Nephron (organoid): ENCODE measurements around the gene SEPSECS.

ENCODE experiments used
- H3K27ac Mint-ChIP-seq, 3 experiments: 2 replicates each; pipeline ENCODE4 v1.8.0; 2020; ENCODE audit warnings: mixed read lengths in 3 of 3, mild to moderate bottlenecking in 2 of 3, moderate library complexity in 1 of 3
- H3K27me3 Mint-ChIP-seq: 2 replicates; pipeline ENCODE4 v1.8.0; 2021; ENCODE audit warnings: low read depth, mild to moderate bottlenecking, moderate library complexity, mixed read lengths
- H3K36me3 Mint-ChIP-seq: 2 replicates; pipeline ENCODE4 v1.8.0; 2020; ENCODE audit warnings: low read depth, mixed read lengths
- H3K4me1 Mint-ChIP-seq: 2 replicates; pipeline ENCODE4 v1.8.0; 2020; ENCODE audit warnings: mixed read lengths
- H3K4me3 Mint-ChIP-seq, 3 experiments: 2 replicates each; pipeline ENCODE4 v1.8.0; 2020; ENCODE audit warnings: mild to moderate bottlenecking in 3 of 3, mixed read lengths in 3 of 3, moderate library complexity in 2 of 3
- H3K9me3 Mint-ChIP-seq: 2 replicates; pipeline ENCODE4 v1.8.0; 2020; ENCODE audit warnings: mixed read lengths
- TF ChIP-seq, protein P1 (sequence below), 3 experiments: fragments of 200-600 bp; sonication (generic); IDR thresholded peaks; one replicate each; pipeline ENCODE4 v1.5.0; 2021; ENCODE audit warnings: antibody characterized with exemption in 3 of 3; ENCODE audit not compliant: unreplicated experiment in 3 of 3

The SEPSECS gene

DNA sequence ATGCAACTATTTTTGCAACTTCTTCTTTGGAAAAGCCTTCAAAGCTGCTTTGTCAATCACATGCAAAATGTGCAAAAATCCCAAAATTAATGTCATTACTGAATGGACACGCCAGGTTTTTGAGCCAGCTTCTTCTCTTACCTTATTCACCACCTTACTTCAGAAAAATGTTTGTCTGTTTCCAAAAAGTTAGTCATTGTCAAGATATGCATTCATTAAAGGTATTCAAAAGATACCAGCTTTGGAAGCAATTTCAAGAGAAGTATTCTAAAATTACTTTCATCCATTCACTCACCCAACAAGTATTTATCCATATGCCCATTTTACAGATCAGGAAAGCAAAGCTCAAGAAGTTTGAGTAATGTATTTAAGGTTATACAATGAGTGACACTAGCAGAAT, 2.3 kb upstream of the SEPSECS start:
- H3K27ac Mint-ChIP-seq = no peak overlapping the region
- peak overlapping the region; percentile 7 to 45 (median 42) for H3K4me3 Mint-ChIP-seq
- no peaks in the 10 kb centered on the region for H3K27me3 Mint-ChIP-seq
- H3K4me1 Mint-ChIP-seq = peaks cover 33% of the 10 kb centered on the region
- TF ChIP-seq, protein P1, sequence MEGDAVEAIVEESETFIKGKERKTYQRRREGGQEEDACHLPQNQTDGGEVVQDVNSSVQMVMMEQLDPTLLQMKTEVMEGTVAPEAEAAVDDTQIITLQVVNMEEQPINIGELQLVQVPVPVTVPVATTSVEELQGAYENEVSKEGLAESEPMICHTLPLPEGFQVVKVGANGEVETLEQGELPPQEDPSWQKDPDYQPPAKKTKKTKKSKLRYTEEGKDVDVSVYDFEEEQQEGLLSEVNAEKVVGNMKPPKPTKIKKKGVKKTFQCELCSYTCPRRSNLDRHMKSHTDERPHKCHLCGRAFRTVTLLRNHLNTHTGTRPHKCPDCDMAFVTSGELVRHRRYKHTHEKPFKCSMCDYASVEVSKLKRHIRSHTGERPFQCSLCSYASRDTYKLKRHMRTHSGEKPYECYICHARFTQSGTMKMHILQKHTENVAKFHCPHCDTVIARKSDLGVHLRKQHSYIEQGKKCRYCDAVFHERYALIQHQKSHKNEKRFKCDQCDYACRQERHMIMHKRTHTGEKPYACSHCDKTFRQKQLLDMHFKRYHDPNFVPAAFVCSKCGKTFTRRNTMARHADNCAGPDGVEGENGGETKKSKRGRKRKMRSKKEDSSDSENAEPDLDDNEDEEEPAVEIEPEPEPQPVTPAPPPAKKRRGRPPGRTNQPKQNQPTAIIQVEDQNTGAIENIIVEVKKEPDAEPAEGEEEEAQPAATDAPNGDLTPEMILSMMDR (IDR thresholded peaks at IDR 0.05; ENCODE audit: unreplicated experiment in 3 of 3) = no peak
- H3K36me3 Mint-ChIP-seq = peaks cover 12% of the 10 kb centered on the region
- H3K9me3 Mint-ChIP-seq = peaks cover 4% of the 10 kb centered on the region

DNA sequence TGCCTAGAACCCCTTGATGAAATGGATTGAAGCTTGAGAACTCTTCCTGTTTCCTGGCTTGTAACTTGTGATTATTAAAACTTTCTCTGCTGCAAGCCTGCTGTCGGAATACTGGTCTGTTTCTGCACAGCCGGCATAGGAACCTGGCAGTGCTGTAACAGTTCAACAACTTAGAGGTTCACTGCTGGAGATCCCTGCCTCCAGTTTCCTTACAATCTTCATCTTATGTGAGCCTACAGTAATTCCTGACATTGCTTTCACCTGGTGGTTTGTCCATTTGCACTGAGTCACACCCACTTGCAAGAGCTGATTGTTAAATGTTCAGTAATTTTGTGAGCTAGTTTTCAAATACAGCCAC, 1.3 kb upstream of the SEPSECS start:
- peaks cover 33% of the 10 kb centered on the region for H3K4me1 Mint-ChIP-seq
- peaks cover 7% of the 10 kb centered on the region for H3K36me3 Mint-ChIP-seq
- peak overlapping the region; percentile 98 to 100 (median 99) for H3K27ac Mint-ChIP-seq
- H3K9me3 Mint-ChIP-seq = peaks cover 4% of the 10 kb centered on the region
- peak overlapping the region; percentile 90 to 97 (median 96) for H3K4me3 Mint-ChIP-seq
- TF ChIP-seq, protein P1 (IDR thresholded peaks at IDR 0.05; ENCODE audit: unreplicated experiment in 3 of 3) = no peak
- H3K27me3 Mint-ChIP-seq = no peaks in the 10 kb centered on the region

DNA sequence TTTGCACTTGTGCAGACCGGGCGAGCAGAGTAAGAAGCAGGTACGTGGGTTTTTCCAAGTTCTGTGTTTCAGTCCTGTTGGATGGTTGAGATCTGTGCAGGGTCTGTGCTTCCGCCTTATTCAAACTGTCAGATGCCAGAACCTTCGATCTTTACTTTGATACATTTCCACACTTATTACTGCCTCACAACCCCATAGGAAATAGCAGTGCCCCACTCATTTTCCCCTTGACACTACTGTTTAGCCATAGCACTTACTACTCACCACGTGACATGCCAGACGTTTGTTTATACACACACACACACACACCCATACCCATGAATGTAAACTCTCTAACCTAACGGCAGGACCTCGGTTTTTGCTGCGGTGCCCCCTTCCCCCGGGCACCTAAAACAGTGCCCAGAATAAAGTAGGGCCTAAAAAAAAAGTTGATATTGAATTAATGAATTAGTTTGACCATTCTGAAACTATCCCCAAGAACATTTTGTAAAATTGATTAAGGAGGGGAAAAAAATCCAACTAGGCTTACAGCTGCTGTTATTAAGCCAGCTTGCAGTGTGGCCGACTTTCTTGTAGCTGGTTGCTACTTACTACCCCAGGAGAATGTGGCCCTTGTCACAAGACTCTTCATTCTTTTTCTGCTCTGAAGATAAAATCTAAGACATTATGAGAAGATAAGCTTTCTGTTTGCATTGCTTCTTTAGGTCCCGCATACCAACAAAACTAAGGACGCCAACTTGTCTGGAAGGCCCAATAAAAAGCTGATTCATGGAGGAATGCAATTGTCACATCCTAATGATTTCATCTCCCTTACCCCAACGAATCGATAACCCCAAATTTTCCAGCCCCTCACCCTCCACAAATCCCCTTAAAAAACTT, 704 bp upstream of the SEPSECS start:
- Mint-ChIP-seq H3K27ac (peak overlapping the region; percentile 98 to 100 (median 99)), H3K4me3 (peak overlapping the region; percentile 90 to 97 (median 96)), H3K27me3 (no peaks in the 10 kb centered on the region), H3K9me3 (no peaks in the 10 kb centered on the region), H3K4me1 (peaks cover 33% of the 10 kb centered on the region), H3K36me3 (peaks cover 1% of the 10 kb centered on the region)
- TF ChIP-seq, protein P1 (IDR thresholded peaks at IDR 0.05; ENCODE audit: unreplicated experiment in 3 of 3) = no peak

DNA sequence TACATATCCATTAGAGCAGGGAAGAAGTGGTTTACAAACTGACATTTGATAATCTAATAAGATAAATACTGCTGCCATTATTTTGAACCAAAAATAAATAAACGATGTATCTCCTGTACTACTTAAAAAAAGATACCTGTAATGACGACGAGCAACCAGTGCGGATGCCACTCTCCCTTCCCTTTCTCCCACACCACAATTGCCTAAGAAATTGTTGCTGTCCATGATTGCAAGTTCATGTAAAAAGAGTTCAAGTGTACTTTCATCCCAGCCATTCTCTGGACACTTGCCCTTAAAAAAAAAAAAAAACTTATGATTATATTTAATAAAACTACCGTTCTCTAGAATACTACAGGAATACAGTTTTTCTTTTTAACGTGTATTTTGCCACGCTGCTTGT, 1.4 kb downstream of the SEPSECS start:
- H3K27me3 Mint-ChIP-seq = no peaks in the 10 kb centered on the region
- H3K4me3 Mint-ChIP-seq = peak overlapping the region; percentile 90 to 97 (median 96)
- peaks cover 4% of the 10 kb centered on the region for H3K36me3 Mint-ChIP-seq
- TF ChIP-seq, protein P1 (IDR thresholded peaks at IDR 0.05; ENCODE audit: unreplicated experiment in 3 of 3) = no peak
- H3K4me1 Mint-ChIP-seq = peaks cover 33% of the 10 kb centered on the region
- no peaks in the 10 kb centered on the region for H3K9me3 Mint-ChIP-seq
- H3K27ac Mint-ChIP-seq = peak overlapping the region; percentile 98 to 100 (median 99)

DNA sequence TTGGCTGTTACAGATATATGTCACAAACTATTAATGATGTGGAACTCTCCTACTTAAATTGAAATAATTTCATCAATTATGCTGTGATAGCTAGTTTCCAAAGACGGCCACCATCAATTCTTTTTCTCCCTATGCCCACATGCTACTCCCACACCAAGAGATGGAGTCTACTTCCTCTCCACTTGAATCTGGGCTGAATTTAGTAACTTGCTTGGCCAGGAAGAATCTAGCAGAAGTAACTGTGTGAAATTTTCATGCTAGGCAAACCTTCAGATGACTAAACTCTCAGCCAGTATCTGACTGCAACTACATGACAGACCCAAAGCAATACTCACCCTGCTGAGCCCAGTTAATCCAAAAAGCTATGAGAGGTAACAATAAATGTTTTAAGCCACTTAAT, 3.2 kb downstream of the SEPSECS start:
- H3K4me1 Mint-ChIP-seq = peaks cover 26% of the 10 kb centered on the region
- peak overlapping the region in 1 of 3 experiments; percentile 23 for H3K27ac Mint-ChIP-seq
- peak overlapping the region in 2 of 3 experiments; percentile 16 to 68 for H3K4me3 Mint-ChIP-seq
- H3K9me3 Mint-ChIP-seq = no peaks in the 10 kb centered on the region
- no peaks in the 10 kb centered on the region for H3K27me3 Mint-ChIP-seq
- TF ChIP-seq, protein P1 (IDR thresholded peaks at IDR 0.05; ENCODE audit: unreplicated experiment in 3 of 3) = no peak
- peaks cover 4% of the 10 kb centered on the region for H3K36me3 Mint-ChIP-seq

DNA sequence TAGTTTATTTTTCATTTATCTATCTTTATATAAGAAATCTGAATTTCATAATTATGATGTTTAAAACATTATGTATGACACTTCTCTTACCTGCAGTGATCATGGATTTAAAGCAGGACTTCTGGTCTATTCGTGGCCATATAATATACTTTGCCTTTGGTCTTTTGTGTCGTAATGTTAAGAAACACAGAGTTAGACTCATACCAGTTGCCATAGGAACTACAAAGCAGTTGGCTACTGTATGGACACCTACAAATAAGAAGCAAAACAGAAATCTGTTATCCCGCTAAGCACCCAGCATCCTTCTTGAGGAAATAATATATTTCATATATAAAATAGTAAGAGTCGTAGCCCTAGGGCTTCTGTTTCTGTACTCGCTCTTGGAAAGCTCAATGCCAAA, 4.3 kb downstream of the SEPSECS start:
- peaks cover 4% of the 10 kb centered on the region for H3K36me3 Mint-ChIP-seq
- H3K4me3 Mint-ChIP-seq = no peak overlapping the region
- H3K9me3 Mint-ChIP-seq = no peaks in the 10 kb centered on the region
- H3K27me3 Mint-ChIP-seq = no peaks in the 10 kb centered on the region
- TF ChIP-seq, protein P1 (IDR thresholded peaks at IDR 0.05; ENCODE audit: unreplicated experiment in 3 of 3) = no peak
- no peak overlapping the region for H3K27ac Mint-ChIP-seq
- H3K4me1 Mint-ChIP-seq = peaks cover 14% of the 10 kb centered on the region
